HG03521 (cell line): Measurements from ENCODE around the gene DOCK4.
"Not testable (repeated sequence)": the region's sequence is repeated elsewhere in the genome, so short reads cannot be mapped to it uniquely, and the experiment has no call there.

Source experiments
- ATAC-seq: cut with Tn5 transposase; IDR thresholded peaks from one replicate; pipeline ENCODE4 v1.9.1; 2021; ENCODE audit warnings: mild to moderate bottlenecking, moderate library complexity; ENCODE audit not compliant: unreplicated experiment

DOCK4 gene

GRCh38 chr7:112136271-112137008 lies 69.8 kb downstream of the DOCK4 start:
- no peak for ATAC-seq

GRCh38 chr7:112135815-112136214 lies 70.4 kb downstream of the DOCK4 start:
- no peak for ATAC-seq

GRCh38 chr7:112134039-112134438 lies 72.2 kb downstream of the DOCK4 start:
- no peak for ATAC-seq

- no peak for ATAC-seq
Measured at GRCh38 chr7:112133328-112133727, 72.9 kb downstream of the DOCK4 start.

- no peak for ATAC-seq
Measured at GRCh38 chr7:112132051-112132694, 74.0 kb downstream of the DOCK4 start.

GRCh38 chr7:112130729-112131410 lies 75.3 kb downstream of the DOCK4 start:
- no peak for ATAC-seq

GRCh38 chr7:112129655-112130323 lies 76.4 kb downstream of the DOCK4 start:
- no peak for ATAC-seq

- ATAC-seq, result not testable (repeated sequence)
Measured at GRCh38 chr7:112128461-112129425, 77.5 kb downstream of the DOCK4 start.

GRCh38 chr7:112128041-112128440 lies 78.2 kb downstream of the DOCK4 start:
- not testable (repeated sequence) for ATAC-seq

- no peak for ATAC-seq
Measured at GRCh38 chr7:112125250-112125649, 80.9 kb downstream of the DOCK4 start.

- no peak for ATAC-seq
Measured at GRCh38 chr7:112124061-112124766, 82.0 kb downstream of the DOCK4 start.

- no peak for ATAC-seq
Measured at GRCh38 chr7:112122798-112123197, 83.4 kb downstream of the DOCK4 start.

GRCh38 chr7:112122144-112122543 lies 84.1 kb downstream of the DOCK4 start:
- ATAC-seq, result no peak

- ATAC-seq, result no peak
Measured at GRCh38 chr7:112121318-112121717, 84.9 kb downstream of the DOCK4 start.

- no peak for ATAC-seq
Measured at GRCh38 chr7:112120696-112121217, 85.4 kb downstream of the DOCK4 start.

- no peak for ATAC-seq
Measured at GRCh38 chr7:112118581-112119566, 87.3 kb downstream of the DOCK4 start.

- no peak for ATAC-seq
Measured at GRCh38 chr7:112116894-112117293, 89.3 kb downstream of the DOCK4 start.

GRCh38 chr7:112116358-112116757 lies 89.8 kb downstream of the DOCK4 start:
- no peak for ATAC-seq
